Fibroblast of the aortic adventitia (primary cell): Measurements from ENCODE around the gene EVI5L. TPM values are rescaled to one million over a fixed set of nuclear protein-coding genes. Genes with fewer than 3 reads are reported as not detected.
"Not testable (repeated sequence)": the region's sequence is repeated elsewhere in the genome, so short reads cannot be mapped to it uniquely, and the experiment has no call there.

ENCODE experiments used
- DNase-seq: peaks from one replicate; pipeline ENCODE4 v3.0.0-alpha.2; 2010; ENCODE audit warnings: low read depth
- H3K4me3 ChIP-seq: 2 replicates; pipeline ENCODE4 v1.5.1; 2011; ENCODE audit warnings: low read depth, mild to moderate bottlenecking, control low read depth, low read length, moderate library complexity
- CTCF ChIP-seq: IDR thresholded peaks from 2 replicates; pipeline ENCODE4 v1.5.1; 2011; ENCODE audit warnings: mild to moderate bottlenecking, low read length, control low read depth, inconsistent platforms; ENCODE audit not compliant: insufficient read depth
- total RNA-seq: library from RNA; depleted of rRNA; stranded (reverse); fragments of >200 nt; gene quantifications from 2 replicates; pipeline ENCODE4 v1.2.3, GENCODE V29; 2012; ENCODE audit warnings: low replicate concordance

Gene EVI5L
- total RNA-seq, 1 donor = 16.6 TPM

DNA sequence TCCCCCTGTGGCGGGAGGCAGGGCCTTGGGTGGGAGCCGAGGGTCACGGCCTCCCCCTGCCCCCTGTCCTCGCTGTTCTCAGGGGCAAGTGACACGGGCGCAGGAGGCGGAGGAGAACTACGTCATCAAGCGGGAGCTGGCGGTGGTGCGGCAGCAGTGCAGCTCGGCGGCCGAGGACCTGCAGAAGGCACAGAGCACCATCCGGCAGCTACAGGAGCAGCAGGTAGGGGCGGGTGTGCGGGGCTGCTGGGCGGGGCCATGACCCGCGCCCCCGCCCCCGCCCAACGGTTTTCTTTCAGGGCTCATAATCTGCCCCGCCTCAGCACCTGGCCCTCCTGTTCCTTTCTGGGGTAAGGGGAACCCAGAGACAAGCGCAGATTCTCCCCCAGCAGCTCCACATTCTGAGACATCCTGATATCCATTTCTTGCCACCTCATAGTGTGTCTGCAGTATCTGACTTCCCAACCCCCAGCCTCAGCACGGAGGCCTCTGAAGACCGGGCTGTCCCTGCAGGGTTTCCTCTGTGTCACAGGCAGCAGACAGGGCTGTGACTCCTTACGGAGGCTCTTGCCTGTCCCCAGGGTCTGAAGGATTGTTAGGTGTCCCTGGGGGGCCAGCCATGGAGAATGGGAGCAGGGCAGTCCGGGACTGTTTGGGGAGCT, 28.2 kb downstream of the EVI5L start:
- DNase-seq = no peak
- H3K4me3 ChIP-seq = no peak overlapping the region
- no peak for TF ChIP-seq CTCF

- H3K4me3 ChIP-seq, DNase-seq: not testable (repeated sequence)
Observed at GRCh38 chr19:7859087-7859486, 29.1 kb downstream of the EVI5L start.

DNA sequence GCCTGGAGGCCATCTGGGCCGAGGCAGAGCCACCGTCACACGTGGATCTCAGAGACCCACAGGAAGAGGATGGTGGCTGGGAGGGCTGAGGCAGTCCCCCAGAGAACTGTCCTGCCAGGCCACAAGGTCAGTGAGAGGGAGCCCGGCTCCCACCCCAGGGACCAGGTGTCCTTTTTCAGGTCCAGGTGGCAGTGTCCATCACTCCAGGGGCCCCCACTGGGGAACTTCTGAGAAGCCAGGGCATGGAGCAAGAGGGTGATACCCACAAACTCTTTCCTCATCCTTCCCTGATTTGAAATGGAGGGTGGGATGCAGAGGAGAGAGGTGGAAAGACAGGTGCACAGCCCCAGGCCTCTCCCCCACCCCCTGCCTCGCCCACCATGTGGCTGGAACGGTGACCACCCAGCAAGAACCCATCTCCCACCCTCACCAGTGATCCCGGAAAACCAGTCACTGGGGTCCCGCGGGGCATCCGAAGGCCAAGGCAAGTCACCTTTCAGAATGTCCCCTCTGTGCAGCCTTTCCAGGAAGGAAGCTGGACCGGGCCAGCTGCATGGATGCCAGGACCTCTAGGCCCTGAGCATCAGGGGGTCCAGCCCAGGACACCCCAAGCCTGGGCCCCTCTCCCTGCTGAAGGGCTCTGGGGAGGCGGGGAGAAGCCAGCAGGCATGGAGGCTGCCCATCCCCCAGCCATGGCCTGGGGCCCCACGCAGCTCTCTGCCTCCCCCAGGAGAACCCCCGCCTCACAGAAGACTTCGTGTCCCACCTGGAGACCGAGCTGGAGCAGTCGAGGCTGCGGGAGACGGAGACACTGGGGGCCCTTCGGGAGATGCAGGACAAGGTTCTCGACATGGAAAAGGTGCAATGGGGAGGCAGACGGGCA, 30.1 kb downstream of the EVI5L start:
- no peak for DNase-seq
- TF ChIP-seq CTCF = no peak
- H3K4me3 ChIP-seq = no peak overlapping the region

- TF ChIP-seq CTCF = no peak
- H3K4me3 ChIP-seq = no peak overlapping the region
- no peak for DNase-seq
Observed at GRCh38 chr19:7860714-7861618, 30.9 kb downstream of the EVI5L start.

GRCh38 chr19:7861619-7862412, 31.8 kb downstream of the EVI5L start:
- DNase-seq = no peak
- no peak overlapping the region for H3K4me3 ChIP-seq
- TF ChIP-seq CTCF = no peak

DNA sequence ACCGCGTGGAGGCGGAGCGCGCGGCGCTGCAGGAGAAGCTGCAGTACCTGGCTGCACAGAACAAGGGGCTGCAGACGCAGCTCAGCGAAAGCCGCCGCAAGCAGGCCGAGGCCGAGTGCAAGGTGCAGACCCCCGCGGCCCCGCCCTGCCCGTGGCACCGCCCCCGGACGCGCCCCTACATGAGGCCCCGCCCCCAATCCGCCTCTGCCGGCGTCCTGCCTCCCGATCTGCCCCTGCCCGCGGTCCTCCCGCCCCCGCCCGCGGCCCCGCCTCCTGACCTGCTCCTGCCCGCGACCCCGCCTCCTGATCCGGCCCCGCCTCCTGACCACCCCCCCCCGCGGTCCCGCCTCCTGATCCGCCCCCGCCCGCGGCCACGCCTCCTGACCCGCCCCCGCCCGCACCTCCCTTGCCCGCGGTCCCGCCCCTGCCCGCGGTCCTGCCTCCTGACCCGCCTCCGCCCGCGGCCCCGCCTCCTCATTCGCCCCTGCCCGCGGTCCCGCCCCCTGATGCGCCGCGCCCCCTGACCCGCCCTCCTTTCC, 32.5 kb downstream of the EVI5L start:
- TF ChIP-seq CTCF = no peak
- DNase-seq = no peak
- H3K4me3 ChIP-seq = no peak overlapping the region
